Measurements from ENCODE around the gene ARHGEF17.

Gene ARHGEF17

DNA sequence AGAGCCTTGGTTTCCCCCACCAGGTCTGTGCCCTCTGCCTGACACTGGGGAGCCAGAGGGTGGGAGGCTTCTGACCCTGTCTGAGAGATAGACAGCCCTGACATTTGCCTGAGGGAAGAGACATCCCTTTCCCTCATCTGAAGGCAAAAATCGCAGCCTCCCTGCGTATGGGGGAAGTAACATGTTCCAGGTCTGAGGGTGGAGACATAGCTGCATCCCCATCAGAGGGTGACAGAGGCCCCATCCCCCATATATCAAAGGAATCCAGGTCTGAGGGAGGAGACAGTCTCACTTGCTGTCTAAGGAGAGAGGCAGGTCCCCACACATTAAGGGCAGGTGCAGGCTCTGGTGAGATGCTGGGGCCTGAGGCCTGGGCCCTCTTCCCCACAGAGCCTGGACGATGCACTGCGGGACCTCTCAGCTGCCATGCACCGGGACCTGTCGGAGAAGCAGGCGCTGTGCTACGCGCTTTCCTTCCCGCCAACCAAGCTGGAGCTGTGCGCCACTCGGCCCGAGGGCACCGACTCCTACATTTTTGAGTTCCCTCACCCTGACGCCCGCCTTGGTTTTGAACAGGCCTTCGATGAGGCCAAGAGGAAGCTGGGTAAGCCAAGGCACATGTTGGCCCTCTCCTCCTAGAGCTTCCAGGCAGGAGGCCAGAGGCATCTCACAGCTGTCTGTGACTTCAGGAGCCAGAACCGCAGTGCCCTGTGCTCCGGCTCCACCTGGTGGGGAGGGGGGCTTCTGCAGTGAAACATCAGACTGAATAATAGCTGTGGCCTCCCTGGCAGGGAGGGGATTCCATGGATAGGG, 52.1 kb downstream of the ARHGEF17 start:
- DNase-seq = no peak

DNA sequence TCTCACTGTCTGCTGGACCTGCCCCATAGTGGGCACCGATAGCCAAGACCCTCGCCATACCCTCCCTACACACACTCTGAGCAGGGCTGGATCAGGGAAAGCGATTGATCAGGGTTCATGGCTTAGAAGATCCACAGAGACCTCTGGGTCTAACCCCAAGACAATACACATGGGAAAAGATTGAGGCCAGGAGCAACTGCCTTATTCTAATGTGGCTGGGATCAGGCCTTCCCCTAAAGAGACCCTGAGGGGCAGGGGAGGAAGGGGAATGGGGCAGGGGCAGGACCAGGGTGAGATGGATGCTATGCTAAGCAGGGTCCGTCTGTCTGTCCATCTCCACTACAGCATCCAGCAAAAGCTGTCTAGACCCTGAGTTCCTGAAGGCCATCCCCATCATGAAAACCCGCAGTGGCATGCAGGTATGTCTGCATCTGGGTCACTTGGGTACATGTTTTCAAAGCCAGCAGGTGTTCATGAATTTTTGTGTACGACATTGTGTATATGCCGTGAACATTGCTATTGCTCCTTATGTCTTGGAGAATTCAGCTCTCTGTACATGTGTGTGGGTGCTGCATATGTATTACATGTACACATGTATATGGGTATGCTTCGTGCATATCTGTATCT, 52.8 kb downstream of the ARHGEF17 start:
- no peak for DNase-seq

DNA sequence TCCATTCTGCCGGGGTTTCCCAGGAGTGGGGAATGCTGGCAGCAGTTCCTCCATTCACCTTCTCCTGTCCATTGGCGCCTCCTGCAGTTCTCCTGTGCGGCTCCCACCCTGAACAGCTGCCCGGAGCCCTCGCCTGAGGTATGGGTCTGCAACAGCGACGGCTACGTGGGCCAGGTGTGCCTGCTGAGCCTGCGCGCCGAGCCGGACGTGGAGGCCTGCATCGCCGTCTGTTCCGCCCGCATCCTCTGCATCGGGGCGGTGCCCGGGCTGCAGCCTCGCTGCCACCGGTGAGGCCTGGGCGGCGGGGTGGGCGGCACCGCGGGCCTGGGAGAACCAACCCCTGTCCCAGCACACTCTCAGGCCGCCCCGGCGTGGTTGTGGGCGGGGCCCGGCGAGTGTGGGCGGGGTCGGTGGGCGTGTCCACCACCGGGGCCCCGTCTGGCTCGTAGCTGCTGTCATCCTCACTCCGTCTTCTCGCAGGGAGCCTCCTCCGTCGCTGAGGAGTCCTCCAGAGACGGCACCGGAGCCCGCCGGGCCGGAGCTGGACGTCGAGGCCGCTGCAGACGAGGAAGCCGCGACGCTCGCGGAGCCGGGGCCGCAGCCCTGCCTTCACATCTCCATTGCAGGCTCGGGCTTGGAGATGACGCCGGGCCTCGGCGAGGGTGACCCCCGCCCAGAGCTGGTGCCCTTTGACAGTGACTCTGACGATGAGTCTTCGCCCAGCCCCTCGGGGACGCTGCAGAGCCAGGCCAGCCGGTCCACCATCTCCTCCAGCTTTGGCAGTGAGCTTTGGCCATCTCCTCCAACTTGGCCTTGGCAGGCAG, 54.1 kb downstream of the ARHGEF17 start:
- DNase-seq = no peak

DNA sequence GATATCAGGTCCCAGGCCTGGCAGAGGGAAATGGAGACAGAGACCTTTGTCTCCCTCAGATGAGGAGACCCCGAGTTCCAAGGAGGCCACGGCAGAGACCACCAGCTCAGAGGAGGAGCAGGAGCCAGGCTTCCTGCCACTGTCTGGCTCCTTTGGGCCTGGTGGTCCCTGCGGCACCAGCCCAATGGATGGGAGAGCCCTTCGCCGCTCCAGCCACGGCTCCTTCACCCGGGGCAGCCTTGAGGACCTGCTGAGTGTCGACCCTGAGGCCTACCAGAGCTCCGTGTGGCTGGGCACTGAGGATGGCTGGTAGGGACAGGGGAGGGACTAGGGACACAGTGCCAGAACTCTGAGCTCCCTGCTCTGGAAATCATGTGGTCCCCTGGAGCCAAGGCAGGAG, 55.1 kb downstream of the ARHGEF17 start:
- DNase-seq = no peak

DNA sequence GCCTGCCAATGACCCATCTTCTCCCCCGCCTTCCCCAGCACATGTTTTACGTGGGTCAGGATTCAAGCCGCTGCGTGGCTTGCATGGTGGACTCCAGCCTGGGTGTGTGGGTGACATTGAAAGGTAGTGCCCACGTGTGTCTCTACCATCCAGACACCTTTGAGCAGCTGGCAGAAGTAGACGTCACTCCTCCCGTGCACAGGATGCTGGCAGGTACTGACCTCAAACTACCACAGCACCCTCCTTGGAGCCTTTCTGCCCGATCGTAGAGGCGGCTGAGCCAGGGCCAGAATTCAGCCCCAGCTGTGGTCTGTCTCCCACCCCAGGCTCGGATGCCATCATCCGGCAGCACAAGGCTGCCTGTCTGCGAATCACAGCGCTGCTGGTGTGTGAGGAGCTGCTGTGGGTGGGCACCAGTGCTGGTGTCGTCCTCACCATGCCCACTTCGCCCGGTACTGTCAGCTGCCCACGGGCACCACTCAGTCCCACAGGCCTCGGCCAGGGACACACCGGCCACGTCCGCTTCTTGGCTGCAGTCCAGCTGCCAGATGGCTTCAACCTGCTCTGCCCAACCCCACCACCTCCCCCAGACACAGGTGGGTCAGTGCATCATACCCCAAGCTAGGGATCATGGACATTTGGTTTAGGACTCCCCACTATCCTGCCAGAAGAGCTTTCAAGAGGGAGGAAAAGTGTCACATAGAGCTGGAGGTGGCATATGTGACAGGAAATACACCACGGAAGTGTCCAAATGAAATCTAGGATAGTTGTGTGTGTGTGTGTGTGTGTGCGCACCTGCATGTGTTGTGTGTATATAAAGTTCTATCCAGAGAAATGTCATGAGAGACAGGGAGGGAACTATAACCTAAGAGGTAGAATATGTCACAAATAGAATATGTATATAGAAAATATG, 57.5 kb downstream of the ARHGEF17 start:
- DNase-seq = no peak

DNA sequence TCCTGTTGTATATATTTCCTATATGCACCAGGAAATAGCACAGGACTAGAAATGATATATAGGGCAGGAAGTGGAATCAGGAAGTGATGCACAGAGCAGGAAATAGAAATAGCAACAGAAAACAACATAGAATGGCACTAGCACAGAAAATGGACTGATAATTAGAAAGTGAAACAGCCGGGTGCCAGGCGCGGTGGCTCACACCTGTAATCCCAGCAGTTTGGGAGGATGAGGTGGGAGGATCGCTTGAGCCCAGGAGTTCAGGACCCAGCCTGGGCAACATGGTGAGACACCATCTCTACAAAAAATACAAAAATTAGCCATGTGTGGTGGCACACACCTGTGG, 58.2 kb downstream of the ARHGEF17 start:
- no peak for DNase-seq

DNA sequence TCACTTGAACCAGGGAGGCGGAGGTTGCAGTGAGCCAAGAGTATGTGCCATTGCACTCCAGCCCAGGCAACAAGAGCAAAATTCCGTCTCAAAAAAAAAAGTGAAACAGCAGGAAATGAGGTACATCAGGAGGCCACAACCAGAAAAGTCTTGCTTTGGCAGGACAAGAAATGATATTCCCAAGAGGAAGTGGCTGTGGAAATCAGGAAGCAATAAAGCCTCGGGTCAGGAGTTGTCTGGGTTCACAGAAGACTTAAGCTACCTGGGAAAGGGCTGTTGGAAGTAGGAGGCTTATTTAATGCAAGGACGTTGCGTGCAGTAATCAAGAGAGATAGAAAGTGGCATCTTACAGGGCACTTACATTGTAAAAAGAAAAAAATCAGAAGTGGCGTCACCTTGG, 58.9 kb downstream of the ARHGEF17 start:
- DNase-seq = no peak

DNA sequence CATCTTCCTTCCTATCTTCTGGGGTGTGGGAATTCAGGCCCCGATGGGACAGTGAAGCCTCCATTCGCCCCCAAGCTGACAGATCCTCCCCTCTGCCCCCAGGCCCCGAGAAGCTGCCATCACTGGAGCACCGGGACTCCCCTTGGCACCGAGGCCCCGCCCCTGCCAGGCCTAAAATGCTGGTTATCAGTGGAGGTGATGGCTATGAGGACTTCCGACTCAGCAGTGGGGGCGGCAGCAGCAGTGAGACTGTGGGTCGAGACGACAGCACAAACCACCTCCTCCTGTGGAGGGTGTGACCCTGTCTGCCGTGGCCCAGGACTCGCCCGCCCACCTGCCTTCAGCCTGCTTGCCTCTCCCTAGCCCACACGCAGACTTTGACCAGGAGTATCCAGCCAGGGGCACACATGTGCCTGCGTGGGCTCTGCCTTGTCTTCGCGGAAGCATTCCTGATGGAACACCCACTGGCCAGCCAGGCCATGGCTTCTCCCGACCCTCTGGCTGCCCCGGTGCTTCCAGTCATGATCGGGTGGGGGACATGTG, 59.5 kb downstream of the ARHGEF17 start:
- no peak for DNase-seq

DNA sequence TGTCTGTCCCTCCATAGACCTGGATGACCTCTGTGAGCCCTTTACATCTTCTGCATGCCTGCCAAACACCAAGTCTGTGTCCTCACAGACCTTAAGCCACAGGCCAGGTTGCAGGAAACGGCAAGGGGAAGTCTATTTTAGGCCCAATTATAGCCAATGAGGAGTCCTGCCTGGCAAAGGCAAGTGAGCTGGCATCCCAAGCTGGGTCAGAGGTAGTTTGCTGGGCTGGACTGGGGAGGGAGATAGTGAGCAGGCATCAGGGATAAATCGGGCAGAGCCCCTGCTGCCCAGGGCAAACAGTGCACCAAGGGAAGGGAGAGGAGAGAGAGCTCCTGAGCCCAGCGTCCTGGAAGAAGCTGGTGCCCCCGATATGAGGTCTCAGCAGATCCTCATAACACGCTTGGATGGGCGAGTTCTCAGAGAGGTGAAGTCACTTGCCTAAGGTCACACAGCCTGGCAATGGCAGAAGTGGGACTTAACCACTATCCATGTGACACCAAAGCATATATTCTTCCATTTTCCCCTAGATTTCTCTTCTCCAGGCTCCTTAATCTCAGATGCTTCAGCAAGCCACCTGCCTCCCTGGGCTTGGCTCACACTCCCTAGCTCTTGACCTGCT, 64.4 kb downstream of the ARHGEF17 start:
- peak; percentile 11 for DNase-seq

DNA sequence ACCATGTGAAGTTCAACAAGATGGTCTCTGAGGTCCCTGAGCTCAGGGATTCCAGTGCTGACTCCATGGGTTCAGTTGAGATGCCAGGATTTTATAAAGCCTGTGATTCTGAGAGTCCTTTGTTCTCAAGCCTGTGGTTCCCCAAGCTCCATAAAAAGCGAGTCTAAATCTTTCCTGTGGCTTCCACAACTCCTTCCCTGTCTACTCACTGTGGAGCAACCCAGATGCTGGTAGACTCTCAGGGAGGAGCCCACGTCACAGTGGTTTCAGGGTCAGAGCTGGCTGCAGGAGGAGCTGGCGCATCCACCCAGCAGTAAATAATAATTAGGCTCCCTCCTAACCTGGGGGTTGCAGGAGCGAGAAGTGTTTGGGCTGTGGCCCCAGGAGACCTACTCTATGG, 66.1 kb downstream of the ARHGEF17 start:
- DNase-seq = no peak

DNA sequence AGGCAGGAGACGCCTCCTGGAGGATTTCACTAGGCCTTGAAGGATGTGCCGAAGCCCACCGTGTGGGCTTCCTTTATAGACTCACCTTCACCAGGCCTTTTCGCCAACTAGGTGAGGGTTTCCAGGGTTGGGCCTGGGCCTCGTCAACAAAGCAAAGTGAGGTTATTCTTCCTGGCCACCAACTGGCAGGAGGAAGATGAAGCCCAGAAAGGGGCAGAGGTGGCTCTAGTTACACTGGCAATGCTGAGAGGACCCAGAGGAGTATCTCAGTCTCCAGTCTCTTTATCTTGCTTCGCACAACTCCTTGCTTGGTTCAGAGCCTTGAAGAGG, 67.7 kb downstream of the ARHGEF17 start:
- no peak for DNase-seq

DNA sequence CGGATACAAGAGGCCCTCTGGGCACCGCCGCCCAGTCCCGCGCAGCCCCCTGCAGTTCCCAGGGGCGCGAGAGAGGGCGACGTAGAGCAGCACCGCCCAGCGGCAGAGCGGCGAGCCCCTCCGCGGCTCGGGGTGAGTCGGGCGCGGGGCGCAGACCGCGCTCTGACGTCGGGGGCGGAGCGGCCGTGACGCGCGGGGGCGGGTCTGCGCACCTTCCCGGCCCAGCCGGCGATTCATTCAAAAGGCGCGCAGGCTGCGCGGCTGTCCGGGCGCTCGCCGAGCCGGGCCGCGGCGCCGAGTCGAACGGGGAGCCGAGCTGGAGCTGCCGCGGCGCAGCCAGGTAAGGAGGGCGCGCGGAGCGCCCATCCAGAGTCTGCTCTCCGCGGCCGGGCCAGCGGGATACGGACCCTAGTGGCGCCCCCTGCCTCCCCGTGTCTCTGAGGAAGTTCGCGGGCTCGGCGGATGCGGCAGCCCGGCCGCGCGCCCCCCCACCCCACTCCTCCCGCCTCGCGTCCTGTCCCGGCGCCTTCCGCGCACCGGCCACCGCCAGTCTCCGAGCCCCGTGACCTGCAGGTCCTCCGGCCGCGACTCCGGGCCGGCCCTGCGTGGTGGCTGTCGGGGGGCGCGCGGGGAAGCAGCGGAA, 68.2 kb downstream of the ARHGEF17 start, which contains the start of gene RELT:
Gene RELT, plus strand, starts transcription at position 240 of the 643 bp plus-strand sequence. CDS start 12,738 bp downstream, outside the sequence.
- DNase-seq = peak; percentile 78

DNA sequence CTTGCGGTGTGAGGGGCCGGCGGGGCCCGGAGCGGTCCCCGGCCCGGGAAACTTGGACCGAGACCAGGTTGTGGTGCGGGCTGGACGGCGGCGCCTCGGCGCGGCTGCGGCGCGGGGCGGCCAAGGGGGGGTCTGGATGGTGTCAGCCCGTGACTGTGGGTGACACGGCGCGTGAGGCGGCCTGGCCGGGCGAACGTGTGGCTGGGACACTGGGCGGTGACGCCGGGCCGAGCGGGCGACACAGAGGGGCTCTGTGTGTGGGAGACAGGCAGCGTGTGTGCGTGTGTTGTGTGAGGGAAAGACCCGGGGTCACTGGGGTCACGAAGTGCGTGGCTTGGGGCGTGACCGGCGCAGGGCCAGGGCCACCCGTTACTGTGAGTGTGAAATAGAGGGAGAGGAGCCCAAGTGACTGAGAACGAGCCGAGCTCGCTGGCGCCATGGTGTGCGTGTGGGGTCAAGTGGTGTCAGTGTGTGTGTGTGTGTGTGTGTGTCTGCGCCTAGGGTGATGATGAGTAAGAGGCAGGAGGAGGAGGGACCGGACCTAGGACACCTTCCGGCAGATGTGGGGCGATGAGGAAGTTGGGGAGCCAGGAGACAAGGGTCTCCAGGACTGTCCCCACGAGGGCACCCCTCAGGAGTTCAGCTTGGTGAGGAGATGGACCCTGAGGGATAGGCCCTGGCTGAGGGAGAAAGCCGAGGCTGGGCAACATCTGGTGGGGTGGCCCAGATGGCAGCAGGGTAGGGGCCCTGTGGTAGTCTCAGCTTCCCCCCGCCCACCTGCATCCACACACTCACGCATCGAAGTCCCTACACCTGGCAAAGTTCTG, 68.9 kb downstream of the ARHGEF17 start:
- DNase-seq = peak; percentile 74

DNA sequence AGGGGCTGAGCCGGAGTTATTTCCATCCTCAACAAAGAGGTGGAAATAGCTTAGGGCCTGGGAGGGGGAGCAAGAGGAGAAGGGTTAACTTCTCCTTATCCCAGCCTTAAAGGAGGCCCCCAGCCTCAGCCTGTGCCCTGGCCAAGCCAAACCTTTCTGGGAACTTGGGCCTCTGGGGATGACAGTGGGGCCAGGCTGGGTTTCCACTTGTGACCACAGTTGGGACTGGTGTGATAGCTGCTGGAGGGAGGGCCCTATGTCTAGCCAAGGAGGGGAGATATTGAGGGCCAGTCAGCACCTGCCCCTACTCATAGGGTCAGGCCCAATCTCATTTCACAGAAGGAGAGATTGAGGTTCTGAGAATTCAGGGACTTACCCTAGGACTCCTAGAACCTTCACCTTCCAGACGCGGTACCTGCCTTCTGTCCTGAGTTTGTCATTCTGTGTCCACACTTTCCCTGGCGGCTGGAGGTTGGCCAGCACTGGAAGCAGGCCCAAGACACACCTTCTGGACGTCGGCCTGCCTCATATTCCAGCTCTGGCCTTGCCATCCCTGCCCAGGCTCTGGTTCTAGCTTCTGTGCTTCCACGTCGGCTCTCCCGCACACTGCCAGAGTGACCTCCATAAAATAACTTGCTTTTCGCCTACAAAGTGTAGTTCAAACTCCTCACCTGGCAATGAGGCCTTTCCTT, 71.3 kb downstream of the ARHGEF17 start:
- no peak for DNase-seq

DNA sequence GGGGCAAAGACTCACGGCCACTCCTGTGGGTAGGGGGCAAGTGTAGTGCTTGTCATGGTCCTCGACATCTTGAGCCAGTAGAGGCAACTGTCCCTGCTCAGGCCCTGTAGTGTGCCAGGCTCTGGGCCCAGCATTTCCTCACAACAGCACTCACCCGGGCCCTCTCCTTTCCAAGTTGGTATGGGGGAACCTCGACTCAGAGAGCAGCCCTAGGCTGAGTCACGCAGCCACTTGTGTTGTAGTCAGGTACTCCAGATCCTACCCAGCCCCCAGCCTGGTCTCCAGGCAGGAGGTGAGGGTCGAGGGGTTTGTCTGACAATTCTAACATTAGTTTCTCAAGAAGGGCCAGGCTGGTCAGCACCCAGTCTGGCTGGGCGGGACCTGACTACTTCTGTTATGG, 72.3 kb downstream of the ARHGEF17 start:
- DNase-seq = no peak

DNA sequence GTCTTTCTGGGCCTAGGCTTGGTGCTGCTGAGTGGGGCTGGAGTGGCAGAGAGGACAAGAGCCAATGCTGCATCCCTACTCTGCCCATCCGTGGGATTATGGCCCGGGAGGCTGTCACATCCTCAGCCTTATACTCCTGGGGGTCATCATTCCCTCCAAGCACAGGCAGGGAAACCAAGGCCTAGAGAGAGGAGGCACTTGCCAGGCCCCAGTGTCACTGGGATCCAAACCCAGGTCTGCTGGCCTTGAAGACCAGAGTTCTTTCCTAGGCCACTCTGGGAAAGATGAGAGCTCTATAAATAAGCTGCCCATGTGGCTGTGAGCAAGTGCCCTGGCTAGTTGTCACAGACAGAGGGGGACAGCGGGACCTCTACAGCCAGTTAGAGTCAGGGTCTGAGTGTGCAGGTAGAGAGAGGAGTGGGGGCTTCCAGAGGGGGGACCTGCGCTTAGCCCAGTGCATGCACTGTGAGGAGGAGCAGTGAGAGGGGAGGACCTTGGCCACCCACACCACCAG, 72.9 kb downstream of the ARHGEF17 start:
- no peak for DNase-seq

DNA sequence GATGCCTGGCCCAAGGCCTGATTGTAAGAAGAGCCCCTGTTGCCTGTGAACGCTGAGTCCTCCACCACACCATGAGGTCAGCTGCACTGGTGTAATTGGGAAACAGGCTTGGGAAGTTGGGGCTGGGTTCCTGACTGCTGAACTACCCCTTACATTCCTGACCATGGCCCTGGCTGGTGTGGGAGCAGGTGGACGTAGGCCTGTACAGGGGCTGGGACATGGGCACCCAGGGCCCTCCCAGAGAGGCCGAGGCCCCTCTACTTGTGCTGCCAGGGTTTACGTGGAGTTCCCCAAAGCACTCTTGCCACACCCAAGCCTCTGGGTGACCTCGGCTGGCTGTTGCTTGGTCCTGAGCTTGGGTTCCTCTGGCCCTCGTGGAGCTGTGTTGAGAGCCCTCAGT, 73.5 kb downstream of the ARHGEF17 start:
- no peak for DNase-seq

DNA sequence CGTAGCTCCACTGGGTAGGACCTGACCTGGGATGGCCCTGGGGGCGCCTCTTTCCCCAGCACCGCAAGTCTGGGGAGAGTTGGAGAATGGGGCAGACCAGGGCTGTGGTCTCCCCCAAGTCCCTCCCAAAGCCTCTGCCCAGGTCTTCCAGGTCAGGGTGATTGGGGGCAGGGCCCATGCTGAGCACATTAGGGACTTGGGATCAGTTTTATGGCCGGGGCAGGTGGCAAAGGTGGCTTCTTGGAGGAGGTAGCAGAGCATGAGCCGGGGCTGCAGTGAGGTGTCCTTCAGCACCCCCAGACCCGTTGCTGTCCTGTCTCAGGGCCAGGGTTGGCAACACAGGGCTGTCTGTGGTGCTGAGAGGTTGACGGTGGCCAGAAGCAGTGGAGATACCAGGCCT, 74.1 kb downstream of the ARHGEF17 start:
- no peak for DNase-seq

DNA sequence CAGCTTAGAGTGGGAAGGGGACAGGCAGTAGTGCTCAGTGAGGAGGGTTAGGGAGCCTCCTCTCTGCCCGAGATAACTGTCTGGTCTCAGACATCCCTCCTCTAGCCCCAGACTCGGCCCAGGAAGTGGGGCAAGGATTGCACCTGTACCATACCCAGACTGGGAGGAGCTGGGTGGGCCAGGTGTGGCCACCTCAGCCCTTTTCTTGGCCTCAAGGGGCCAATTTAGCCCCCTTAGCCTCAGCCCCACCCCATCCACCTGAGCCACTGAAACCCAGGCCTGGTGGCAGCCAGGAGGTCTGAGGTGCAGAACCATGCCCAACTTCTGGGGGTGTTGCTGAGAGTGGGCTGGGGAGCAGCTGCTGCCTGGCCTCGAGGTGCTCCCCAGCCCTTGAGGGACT, 74.7 kb downstream of the ARHGEF17 start:
- DNase-seq = no peak

Data from kidney glomerular epithelial cell (primary cell).